ENCODE results near the gene SUPT20H.

Gene SUPT20H

GRCh38 chr13:37037241-37037640 lies 22.2 kb downstream of the SUPT20H start:
- no peaks in the 10 kb centered on the region for H3F3A ChIP-seq (ENCODE audit: insufficient read depth)
- H3K27ac ChIP-seq (ENCODE audit: low read depth, low read length), result no peak overlapping the region
- no peaks in the 10 kb centered on the region for H4K20me1 ChIP-seq (ENCODE audit: low read depth, low read length)
- peaks cover 51% of the 10 kb centered on the region for H3K36me3 ChIP-seq (ENCODE audit: low read length)
- no peak overlapping the region for H3K9ac ChIP-seq (ENCODE audit: low read length)
- TF ChIP-seq, protein P1, sequence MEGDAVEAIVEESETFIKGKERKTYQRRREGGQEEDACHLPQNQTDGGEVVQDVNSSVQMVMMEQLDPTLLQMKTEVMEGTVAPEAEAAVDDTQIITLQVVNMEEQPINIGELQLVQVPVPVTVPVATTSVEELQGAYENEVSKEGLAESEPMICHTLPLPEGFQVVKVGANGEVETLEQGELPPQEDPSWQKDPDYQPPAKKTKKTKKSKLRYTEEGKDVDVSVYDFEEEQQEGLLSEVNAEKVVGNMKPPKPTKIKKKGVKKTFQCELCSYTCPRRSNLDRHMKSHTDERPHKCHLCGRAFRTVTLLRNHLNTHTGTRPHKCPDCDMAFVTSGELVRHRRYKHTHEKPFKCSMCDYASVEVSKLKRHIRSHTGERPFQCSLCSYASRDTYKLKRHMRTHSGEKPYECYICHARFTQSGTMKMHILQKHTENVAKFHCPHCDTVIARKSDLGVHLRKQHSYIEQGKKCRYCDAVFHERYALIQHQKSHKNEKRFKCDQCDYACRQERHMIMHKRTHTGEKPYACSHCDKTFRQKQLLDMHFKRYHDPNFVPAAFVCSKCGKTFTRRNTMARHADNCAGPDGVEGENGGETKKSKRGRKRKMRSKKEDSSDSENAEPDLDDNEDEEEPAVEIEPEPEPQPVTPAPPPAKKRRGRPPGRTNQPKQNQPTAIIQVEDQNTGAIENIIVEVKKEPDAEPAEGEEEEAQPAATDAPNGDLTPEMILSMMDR (IDR thresholded peaks at IDR 0.05; ENCODE audit: insufficient read depth, low read length, poor library complexity, severe bottlenecking), result no peak
- no peak for TF ChIP-seq EZH2phosphoT487 (conservative IDR thresholded peaks at IDR 0.05; ENCODE audit: low read length)
- no peaks in the 10 kb centered on the region for H3K9me3 ChIP-seq (ENCODE audit: insufficient read depth, low read length)
- no peaks in the 10 kb centered on the region for H3K79me2 ChIP-seq (ENCODE audit: insufficient read depth, low read length)
- no peaks in the 10 kb centered on the region for H3K9me2 ChIP-seq (replicated peaks; ENCODE audit: insufficient read depth, low read length)
- no peak overlapping the region for H3K4me3 ChIP-seq (ENCODE audit: insufficient read depth, low read length, poor library complexity, severe bottlenecking)
- H2AFZ ChIP-seq (ENCODE audit: low read depth, low read length, severe bottlenecking), result no peak overlapping the region
- no peak overlapping the region for H3K4me2 ChIP-seq (ENCODE audit: low read depth, low read length, poor library complexity, severe bottlenecking)
- no peaks in the 10 kb centered on the region for H3K27me3 ChIP-seq (ENCODE audit: low read length)

DNA sequence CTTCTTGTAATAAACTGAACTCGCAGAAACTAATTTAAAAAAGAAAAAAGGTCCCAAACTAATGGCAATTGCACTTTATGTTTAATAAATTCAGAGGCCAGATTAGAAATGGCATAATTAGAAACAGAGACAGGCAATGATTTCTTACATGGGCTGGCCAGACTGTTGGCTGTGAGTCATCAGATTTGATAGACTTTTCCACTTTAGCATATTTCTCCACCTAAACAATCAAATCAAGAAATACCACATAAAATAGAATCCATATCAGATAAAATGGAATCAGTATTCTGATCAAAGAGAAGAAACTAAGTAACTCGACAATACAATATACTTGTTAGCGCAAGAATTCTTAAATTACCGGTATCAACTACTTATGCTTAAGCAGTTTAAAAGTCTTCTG lies 29.9 kb downstream of the SUPT20H start:
- Histone ChIP-seq H3K9me2 (replicated peaks; ENCODE audit: insufficient read depth, low read length) (no peaks in the 10 kb centered on the region), H3F3A (ENCODE audit: insufficient read depth) (peaks cover 6% of the 10 kb centered on the region), H3K9me3 (ENCODE audit: insufficient read depth, low read length) (no peaks in the 10 kb centered on the region), H3K27me3 (ENCODE audit: low read length) (no peaks in the 10 kb centered on the region), H4K20me1 (ENCODE audit: low read depth, low read length) (no peaks in the 10 kb centered on the region), H3K4me3 (ENCODE audit: insufficient read depth, low read length, poor library complexity, severe bottlenecking) (no peak overlapping the region), H3K4me2 (ENCODE audit: low read depth, low read length, poor library complexity, severe bottlenecking) (no peak overlapping the region), H2AFZ (ENCODE audit: low read depth, low read length, severe bottlenecking) (no peak overlapping the region), H3K36me3 (ENCODE audit: low read length) (peaks cover 67% of the 10 kb centered on the region; the same call in 1 of the 2 replicates), H3K9ac (ENCODE audit: low read length) (no peak overlapping the region), H3K79me2 (ENCODE audit: insufficient read depth, low read length) (no peaks in the 10 kb centered on the region), H3K27ac (ENCODE audit: low read depth, low read length) (no peak overlapping the region)
- TF ChIP-seq EZH2phosphoT487 (conservative IDR thresholded peaks at IDR 0.05; ENCODE audit: low read length), result no peak
- TF ChIP-seq, protein P1 (IDR thresholded peaks at IDR 0.05; ENCODE audit: insufficient read depth, low read length, poor library complexity, severe bottlenecking), result no peak

GRCh38 chr13:37027639-37028038 lies 31.8 kb downstream of the SUPT20H start:
- Histone ChIP-seq H4K20me1 (ENCODE audit: low read depth, low read length) (no peaks in the 10 kb centered on the region), H3K4me2 (ENCODE audit: low read depth, low read length, poor library complexity, severe bottlenecking) (no peak overlapping the region), H3K27me3 (ENCODE audit: low read length) (no peaks in the 10 kb centered on the region), H3K9me3 (ENCODE audit: insufficient read depth, low read length) (no peaks in the 10 kb centered on the region), H3K4me3 (ENCODE audit: insufficient read depth, low read length, poor library complexity, severe bottlenecking) (no peak overlapping the region), H3K36me3 (ENCODE audit: low read length) (peaks cover 79% of the 10 kb centered on the region; the same call in 1 of the 2 replicates), H2AFZ (ENCODE audit: low read depth, low read length, severe bottlenecking) (no peak overlapping the region), H3K9ac (ENCODE audit: low read length) (no peak overlapping the region), H3K9me2 (replicated peaks; ENCODE audit: insufficient read depth, low read length) (no peaks in the 10 kb centered on the region), H3K79me2 (ENCODE audit: insufficient read depth, low read length) (no peaks in the 10 kb centered on the region), H3K27ac (ENCODE audit: low read depth, low read length) (no peak overlapping the region), H3F3A (ENCODE audit: insufficient read depth) (peaks cover 6% of the 10 kb centered on the region)
- TF ChIP-seq, protein P1 (IDR thresholded peaks at IDR 0.05; ENCODE audit: insufficient read depth, low read length, poor library complexity, severe bottlenecking), result no peak
- no peak for TF ChIP-seq EZH2phosphoT487 (conservative IDR thresholded peaks at IDR 0.05; ENCODE audit: low read length)
